GM12878 (cell line): ENCODE measurements around the gene MCC. TPM values are rescaled to one million over a fixed set of nuclear protein-coding genes. Genes with fewer than 3 reads are reported as not detected.

Source experiments
- ATAC-seq: fragments of 200-7000 bp; cut with Tn5 transposase; 3 replicates; pipeline ENCODE4 v1.9.1; 2020; ENCODE audit warnings: mild to moderate bottlenecking, moderate library complexity
- BruUV-seq: library from RNA; stranded (reverse); fragments of 400-500 nt; replicated peaks from 2 replicates; lab custom pipeline; 2021; lab: Mats Ljungman, UMichigan
- CTCF ChIA-PET: fragments of 300-600 bp; sonication (Branson Sonifier 250); formaldehyde crosslinking; extraction: SDS; loops from one replicate; lab custom pipeline; 2021; ENCODE audit warnings: inconsistent platforms; lab: Yijun Ruan, JAX
- POLR2A ChIA-PET: fragments of 350-600 bp; formaldehyde crosslinking; extraction: SDS; loops from one replicate; lab custom pipeline; 2021; ENCODE audit warnings: inconsistent platforms; lab: Charles Lee
- RAD21 ChIA-PET: fragments of 300-600 bp; sonication (Branson Sonifier 250); formaldehyde crosslinking; loops from one replicate; lab custom pipeline; 2023; ENCODE audit warnings: antibody characterized with exemption; ENCODE audit not compliant: unreplicated experiment; lab: Charles Lee
- SMC1A ChIA-PET: fragments of 300-600 bp; sonication (Branson Sonifier 250); formaldehyde crosslinking; loops from one replicate; lab custom pipeline; 2023; ENCODE audit not compliant: unreplicated experiment, uncharacterized antibody; lab: Charles Lee
- DNase-seq: peaks from one replicate; pipeline ENCODE4 v3.0.0-alpha.2; 2011; ENCODE audit warnings: low read depth, low spot score
- FAIRE-seq: peaks from 3 replicates; lab custom pipeline; 2011; peaks lifted over from hg19 to GRCh38; lab: Jason Lieb, UNC
- H2AFZ ChIP-seq: 2 replicates; pipeline ENCODE4 v1.6.0; 2011; ENCODE audit warnings: low read depth, low read length, control low read depth; ENCODE audit not compliant: control insufficient read depth
- H3K27ac ChIP-seq: 2 replicates; pipeline ENCODE4 v1.5.1; 2011; ENCODE audit warnings: control low read depth; ENCODE audit not compliant: control insufficient read depth, insufficient read depth
- H3K27me3 ChIP-seq, 2 experiments: replicated peaks in 1 of 2; 2 replicates each; pipeline versions ENCODE4 v1.6.0 to v1.6.1; 2011; ENCODE audit warnings: low read length in 1 of 2; ENCODE audit not compliant: control insufficient read depth in 2 of 2, insufficient read depth in 2 of 2
- H3K36me3 ChIP-seq, 2 experiments: 2 replicates each; pipeline ENCODE4 v1.5.1; 2011; ENCODE audit warnings: low read length in 1 of 2; ENCODE audit not compliant: control insufficient read depth in 2 of 2, insufficient read depth in 2 of 2
- H3K4me1 ChIP-seq: 2 replicates; pipeline ENCODE4 v1.6.1; 2011; ENCODE audit warnings: mild to moderate bottlenecking, low read length, moderate library complexity, mixed read lengths; ENCODE audit not compliant: control insufficient read depth, insufficient read depth
- H3K4me2 ChIP-seq: 2 replicates; pipeline ENCODE4 v1.6.0; 2011; ENCODE audit warnings: control low read depth; ENCODE audit not compliant: control insufficient read depth, insufficient read depth
- H3K4me3 ChIP-seq: fragments of 200-600 bp; sonication (generic); 2 replicates; pipeline ENCODE4 v1.5.1; 2016
- H3K79me2 ChIP-seq: 2 replicates; pipeline ENCODE4 v1.6.0; 2011; ENCODE audit warnings: low read length; ENCODE audit not compliant: control insufficient read depth, insufficient read depth
- H3K9ac ChIP-seq: 2 replicates; pipeline ENCODE4 v1.8.0; 2011; ENCODE audit warnings: low read length, control low read depth, mixed read lengths; ENCODE audit not compliant: control insufficient read depth, insufficient read depth
- H3K9me3 ChIP-seq: replicated peaks from 3 replicates; pipeline ENCODE4 v1.5.1; 2011; ENCODE audit warnings: mild to moderate bottlenecking, low read length; ENCODE audit not compliant: control insufficient read depth, insufficient read depth
- H4K20me1 ChIP-seq: 2 replicates; pipeline ENCODE4 v1.6.0; 2011; ENCODE audit not compliant: control insufficient read depth, insufficient read depth
- BACH1 ChIP-seq: fragments of 450-650 bp; IDR thresholded peaks from 2 replicates; pipeline ENCODE4 v1.6.1; 2017; ENCODE audit warnings: mild to moderate bottlenecking, borderline replicate concordance
- FOS ChIP-seq: IDR thresholded peaks from 3 replicates; pipeline ENCODE4 v1.6.1; 2011; ENCODE audit warnings: borderline replicate concordance; ENCODE audit not compliant: insufficient read length; ENCODE audit errors: extremely low read depth
- NBN ChIP-seq: fragments of 450-650 bp; IDR thresholded peaks from 2 replicates; pipeline ENCODE4 v1.6.1; 2016
- NFXL1 ChIP-seq: fragments of 450-650 bp; IDR thresholded peaks from 2 replicates; pipeline ENCODE4 v1.6.1; 2017; ENCODE audit warnings: antibody characterized with exemption, mild to moderate bottlenecking, borderline replicate concordance
- POLR2A ChIP-seq: IDR thresholded peaks from 2 replicates; pipeline ENCODE4 v1.6.1; 2011; ENCODE audit warnings: low read depth, mild to moderate bottlenecking, low read length
- POU2F2 ChIP-seq: IDR thresholded peaks from 3 replicates; pipeline ENCODE4 v1.6.1; 2011; ENCODE audit warnings: low read depth, mild to moderate bottlenecking, low read length, borderline replicate concordance
- RAD21 ChIP-seq: IDR thresholded peaks from 2 replicates; pipeline ENCODE4 v1.6.1; 2011; ENCODE audit warnings: mild to moderate bottlenecking, low read depth, low read length, moderate library complexity; ENCODE audit not compliant: insufficient read depth
- SIX5 ChIP-seq: IDR thresholded peaks from 2 replicates; pipeline ENCODE4 v1.6.1; 2011; ENCODE audit warnings: mild to moderate bottlenecking, low read depth, low read length, moderate library complexity; ENCODE audit not compliant: severe bottlenecking
- SMAD5 ChIP-seq: IDR thresholded peaks from 2 replicates; pipeline ENCODE4 v1.6.1; 2016; ENCODE audit warnings: antibody characterized with exemption, low read depth
- SUZ12 ChIP-seq: fragments of 200-600 bp; sonication (generic); IDR thresholded peaks from one replicate; pipeline ENCODE4 v1.6.1; 2018; ENCODE audit warnings: antibody characterized with exemption, mild to moderate bottlenecking; ENCODE audit not compliant: unreplicated experiment
- YY1 ChIP-seq: IDR thresholded peaks from 2 replicates; pipeline ENCODE4 v1.6.1; 2011; ENCODE audit warnings: low read depth, mild to moderate bottlenecking, low read length
- ZNF384 ChIP-seq: IDR thresholded peaks from 2 replicates; pipeline ENCODE4 v1.6.1; 2012; ENCODE audit warnings: low read depth, mild to moderate bottlenecking, low read length, improper control_type of control experiment, borderline replicate concordance
- WGBS: methylation state at CpG from one replicate; pipeline ENCODE4 v1.1.6; 2016; ENCODE audit warnings: low lambda C conversion rate; ENCODE audit not compliant: insufficient replicate concordance, insufficient coverage; ENCODE audit errors: missing lambda C conversion rate; 5-methylcytosine and 5-hydroxymethylcytosine counted together
- in situ Hi-C: fragments of 300-500 bp; cut with MboI; formaldehyde crosslinking; loops from 9 replicates; pipeline ENCODE4 v1.14.3; 2018; ENCODE audit warnings: mixed read lengths
- intact Hi-C: fragments of 100-400 bp; cut with micrococcal nuclease; formaldehyde crosslinking; loops from one replicate; pipeline ENCODE4 v1.14.2; 2022; ENCODE audit not compliant: unreplicated experiment
- polyA plus RNA-seq, 11 experiments: library from polyadenylated mRNA; depleted of rRNA in 4 of 11; unstranded in 6 of 11; stranded (reverse) in 5 of 11; fragments of >200 nt; fragmentation: Nextera tagmentation in 4 of 11; fragmentation: Illumina TruSeq in 1 of 11; extraction: Ambion mirVana in 4 of 11; extraction: Trizol in 1 of 11; gene quantifications; 1 replicate in 1 of 11; 2 replicates in 10 of 11; pipeline versions ENCODE4 v1.2.1 to v1.2.3, GENCODE V29; 2011 to 2016; ENCODE audit warnings: inconsistent platforms in 2 of 11, missing spikeins in 2 of 11, low read depth in 1 of 11
- total RNA-seq, 4 experiments: library from RNA; depleted of rRNA in 3 of 4; stranded (reverse); fragments of >200 nt in 3 of 4; fragmentation: Illumina TruSeq in 1 of 4; extraction: Trizol in 1 of 4; gene quantifications; 2 replicates each; pipeline versions ENCODE4 v1.2.1 to v1.2.3, GENCODE V29; 2013 to 2021

MCC gene
- total and polyA plus RNA-seq, 10 of the 15 experiments (the other 5 are each of a cell fraction or from before 2014, with no cell fraction given) = 0.03 to 0.86 (median 0.16) TPM

DNA sequence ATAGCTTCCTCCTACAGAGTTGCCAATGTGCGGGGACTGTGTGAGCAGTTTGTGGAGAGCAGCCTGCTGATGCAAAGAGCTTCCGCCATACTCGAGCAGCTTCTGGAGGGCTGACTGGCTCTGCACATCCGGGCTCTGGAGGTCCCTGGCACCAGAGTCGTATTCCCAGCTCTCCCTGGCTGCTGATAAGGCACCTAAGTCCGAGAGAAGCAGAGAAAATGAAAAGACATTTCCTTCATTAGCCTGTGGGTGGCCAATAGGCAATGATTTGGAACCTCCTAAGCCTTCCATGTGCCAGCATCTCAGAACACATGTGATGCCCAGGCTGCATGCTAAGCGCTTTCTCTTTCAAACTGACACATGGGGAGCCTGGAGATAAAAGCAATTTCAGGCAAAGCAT lies 147.7 kb downstream of the MCC start (continued):
- TF ChIP-seq RAD21 (no peak), SMAD5 (no peak), POLR2A (no peak)

DNA sequence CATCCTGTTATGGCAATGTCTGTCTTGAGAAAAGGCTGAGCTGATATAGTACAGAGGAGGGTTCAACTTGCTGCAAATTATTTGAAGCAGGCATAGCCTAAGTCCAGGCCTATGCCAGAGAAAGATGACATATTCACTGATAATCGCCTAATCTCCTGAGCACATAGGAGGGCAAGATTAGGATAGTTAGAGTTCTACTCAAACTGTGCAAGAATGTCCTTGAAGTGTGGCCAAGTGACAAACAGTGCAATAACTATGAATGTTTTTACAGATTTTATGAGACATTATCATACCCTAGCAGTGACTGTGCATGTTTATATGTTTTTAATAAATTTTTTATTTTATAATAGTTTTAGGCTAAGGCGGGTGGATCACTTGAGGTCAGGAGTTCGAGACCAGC lies 149.6 kb downstream of the MCC start:
- in situ Hi-C loops = no loop called here
- FAIRE-seq = no peak
- no peak for DNase-seq
- Histone ChIP-seq H2AFZ (no peak overlapping the region), H3K27me3 (no peaks in the 10 kb centered on the region; a peak in 1 of 4 replicates), H4K20me1 (no peaks in the 10 kb centered on the region), H3K9me3 (no peaks in the 10 kb centered on the region), H3K4me3 (no peak overlapping the region), H3K4me1 (no peaks in the 10 kb centered on the region), H3K27ac (no peak overlapping the region), H3K9ac (no peak overlapping the region), H3K79me2 (no peaks in the 10 kb centered on the region), H3K36me3 (no peaks in the 10 kb centered on the region), H3K4me2 (no peak overlapping the region)
- ChIA-PET SMC1A (no interaction called here), RAD21 (no interaction called here), CTCF (interaction anchor here (1.1 kb wide), 1 partner anchor 38 kb away, joined by 4 read pairs; no protein-coding TSS in a partner anchor), POLR2A (no interaction called here)
- BruUV-seq = no TSS peak
- WGBS = 48% methylated on average over 3 of the region's 3 CpGs
- TF ChIP-seq RAD21 = no peak
- TF ChIP-seq YY1 = no peak
- TF ChIP-seq NBN = no peak
- TF ChIP-seq SUZ12 = no peak
- TF ChIP-seq FOS = no peak
- TF ChIP-seq SIX5 = no peak
- TF ChIP-seq ZNF384 = no peak
- TF ChIP-seq BACH1 = no peak
- no peak for TF ChIP-seq POU2F2
- no peak for TF ChIP-seq NFXL1
- ATAC-seq = no peak
- intact Hi-C loops = no loop called here
